Activated CD4-positive, alpha-beta T cell treated with anti-CD3 and anti-CD28 coated beads for 1 hour (primary cell): Measurements from ENCODE around the gene F2RL3.
"Not testable (repeated sequence)": the region's sequence is repeated elsewhere in the genome, so short reads cannot be mapped to it uniquely, and the experiment has no call there.

Experiments
- DNase-seq: peaks from one replicate; pipeline ENCODE4 v3.0.0-alpha.2; 2020

F2RL3 gene

DNA sequence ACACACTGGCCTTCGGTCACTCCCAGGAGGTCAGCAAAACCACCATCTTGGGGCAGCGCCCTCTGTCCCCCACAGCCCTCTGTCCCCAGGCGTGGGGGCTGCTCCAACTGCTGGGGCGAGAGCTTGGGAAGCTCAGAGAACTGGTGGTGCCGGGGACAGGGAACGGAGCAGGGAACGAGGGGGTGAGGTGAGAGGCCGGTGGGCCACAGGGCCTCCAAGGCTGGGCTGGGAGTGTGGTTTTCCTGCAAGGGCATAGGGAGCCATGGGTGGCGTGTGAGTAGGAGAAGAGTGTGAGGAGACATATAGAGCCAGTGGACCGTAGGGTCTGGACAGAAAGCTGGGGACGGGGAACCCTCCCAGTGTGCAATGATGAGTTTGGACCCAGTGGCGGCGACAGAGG, 34.1 kb downstream of the F2RL3 start:
- DNase-seq: no peak

DNA sequence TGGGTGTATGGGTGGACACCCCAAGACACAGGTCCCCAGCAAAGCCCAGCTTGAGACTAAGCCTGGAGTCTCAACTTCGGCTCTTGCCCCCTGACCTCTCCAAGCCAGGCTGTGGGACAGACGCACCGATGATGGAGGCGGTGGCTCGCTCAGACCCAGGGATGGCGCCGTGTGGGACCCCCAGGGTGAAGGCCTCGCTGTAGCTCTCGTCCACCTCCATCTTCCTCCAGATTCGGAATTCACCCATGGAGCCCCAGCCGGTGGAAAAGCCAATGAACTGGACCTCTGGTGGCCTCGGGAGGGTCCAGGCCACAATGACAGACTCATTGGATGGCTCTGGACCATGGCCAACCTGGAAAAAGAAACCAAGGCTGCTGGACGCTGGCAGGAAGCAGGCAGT, 39.1 kb downstream of the F2RL3 start:
- DNase-seq: no peak

DNA sequence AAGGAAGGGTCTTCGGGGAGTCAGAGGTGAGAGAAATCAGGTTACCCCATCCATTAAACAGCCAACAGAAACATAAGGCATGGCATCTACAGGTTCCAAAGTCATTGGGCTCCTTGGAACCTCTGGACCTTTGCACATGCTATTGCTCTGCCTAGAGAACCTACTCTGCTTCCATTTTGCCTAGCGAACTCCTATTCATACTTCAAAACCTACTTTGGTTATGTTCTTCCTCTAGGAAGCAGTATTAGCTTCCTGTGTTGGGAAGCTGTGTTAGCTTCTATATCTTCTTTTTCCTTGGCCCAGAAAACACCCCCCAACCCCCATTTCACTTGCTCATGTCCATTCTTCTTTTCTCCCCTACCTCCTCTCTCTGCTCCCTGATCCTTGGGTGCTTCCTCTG, 39.6 kb downstream of the F2RL3 start:
- no peak for DNase-seq

DNA sequence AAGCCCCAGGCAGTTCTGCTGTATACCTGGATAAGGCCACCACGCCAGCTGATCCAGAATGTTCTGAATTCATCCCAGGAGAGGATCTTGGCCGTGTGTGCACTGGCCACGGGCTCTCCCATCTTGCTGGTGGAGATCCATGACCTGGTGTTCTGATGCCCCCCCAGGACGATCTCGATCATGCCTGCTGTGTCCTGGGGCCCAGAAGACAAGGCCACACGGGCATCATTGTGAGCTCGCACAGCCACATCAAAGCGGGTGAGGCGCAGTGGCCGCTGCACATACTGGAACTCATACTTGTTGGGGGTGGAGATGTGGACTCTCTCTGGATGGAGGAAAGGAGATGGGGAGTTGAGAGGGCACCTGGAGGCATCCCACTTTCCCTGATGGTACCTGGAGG, 40.1 kb downstream of the F2RL3 start:
- DNase-seq: no peak

DNA sequence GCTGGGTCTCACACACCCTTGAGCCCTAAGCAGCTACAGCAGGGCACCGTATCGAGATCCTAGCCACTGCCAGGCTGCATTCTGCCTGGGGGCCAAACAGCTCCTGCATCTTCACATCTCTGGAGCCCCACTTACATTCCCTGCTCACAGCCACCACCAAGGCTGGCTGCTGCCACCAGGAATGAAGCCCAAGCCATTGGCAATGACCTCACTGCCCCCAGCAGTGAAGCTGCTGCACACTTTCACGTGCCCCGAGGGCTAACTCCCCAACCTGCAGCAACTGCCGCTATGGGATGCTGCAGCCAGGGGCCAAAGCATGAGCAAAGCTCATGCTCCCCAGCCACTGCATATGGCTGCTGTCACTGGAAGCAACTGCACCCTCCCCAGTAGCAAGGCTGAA, 42.0 kb downstream of the F2RL3 start:
- no peak for DNase-seq

DNA sequence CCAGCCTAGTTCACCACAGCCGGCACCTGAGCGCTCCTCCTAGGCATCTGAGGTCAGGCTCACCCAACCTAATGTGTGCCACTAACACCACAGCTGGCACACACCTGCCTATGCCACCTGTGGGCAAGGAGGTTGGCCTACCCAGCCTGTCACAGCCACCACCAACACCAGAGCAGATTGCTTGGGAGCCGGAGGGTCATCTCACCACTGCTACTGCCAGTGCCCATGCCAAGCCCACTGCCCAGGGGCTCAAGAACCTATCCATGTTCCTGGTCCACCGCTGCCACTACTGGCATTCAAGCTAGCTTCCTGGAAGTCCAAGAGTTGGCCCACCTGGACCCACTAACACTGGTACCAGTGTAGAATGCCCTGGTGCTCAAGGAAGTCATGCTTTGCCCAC, 42.5 kb downstream of the F2RL3 start:
- no peak for DNase-seq

DNA sequence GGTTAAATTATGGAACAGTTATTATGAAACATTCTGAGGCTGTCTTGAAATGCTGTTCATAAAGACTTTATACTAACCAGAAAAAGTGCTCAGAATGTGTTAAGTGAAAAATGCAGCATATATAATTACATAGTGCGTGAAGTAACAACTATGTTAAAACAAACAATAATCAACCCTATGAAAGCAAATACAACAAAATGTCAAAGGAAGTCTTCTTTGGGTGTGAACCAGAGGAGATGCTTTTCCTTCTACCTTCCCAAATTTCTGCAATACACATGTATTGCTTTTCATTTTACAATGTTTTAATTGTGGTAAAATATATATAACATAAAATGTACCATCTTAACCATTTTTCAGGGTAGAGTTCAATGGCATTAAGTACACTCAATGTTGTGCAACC, 45.7 kb downstream of the F2RL3 start:
- no peak for DNase-seq

DNA sequence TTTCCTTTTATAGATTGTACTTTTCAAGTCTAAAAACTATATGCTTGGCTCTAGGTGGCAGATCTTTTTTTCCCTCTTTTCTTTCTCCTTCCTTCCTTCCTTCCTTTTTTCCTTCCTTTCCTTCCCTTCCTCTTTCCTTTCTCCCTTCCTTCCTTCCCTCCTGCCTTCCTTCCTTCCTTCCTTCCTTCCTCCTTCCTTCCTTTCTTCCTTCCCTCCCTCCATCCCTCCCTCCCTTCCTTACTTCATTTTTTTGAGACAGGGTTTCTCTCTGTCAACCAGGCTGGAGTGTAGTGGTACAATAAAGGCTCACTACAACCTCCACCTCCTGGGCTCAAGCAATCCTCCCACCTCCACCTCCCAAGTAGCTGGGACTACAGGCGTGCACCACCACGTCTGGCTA, 48.1 kb downstream of the F2RL3 start:
- DNase-seq: no peak

DNA sequence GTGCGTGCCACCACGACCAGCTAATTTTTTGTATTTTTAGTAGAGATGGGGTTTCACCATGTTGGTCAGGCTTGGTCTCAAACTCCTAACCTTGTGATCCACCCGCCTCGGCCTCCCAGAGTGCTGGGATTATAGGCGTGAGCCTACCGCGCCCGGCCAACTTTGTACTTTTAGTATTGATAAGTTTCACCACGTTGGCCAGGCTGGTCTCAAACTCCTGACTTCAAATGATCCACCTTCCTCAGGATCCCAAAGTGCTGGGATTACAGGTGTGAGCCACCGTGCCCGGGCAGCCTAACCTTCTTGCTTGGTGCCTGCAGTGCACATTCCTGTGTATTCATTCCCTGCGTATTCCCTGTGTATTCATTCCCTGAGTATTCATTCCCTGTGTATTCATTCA, 49.0 kb downstream of the F2RL3 start:
- DNase-seq: not testable (repeated sequence)

DNA sequence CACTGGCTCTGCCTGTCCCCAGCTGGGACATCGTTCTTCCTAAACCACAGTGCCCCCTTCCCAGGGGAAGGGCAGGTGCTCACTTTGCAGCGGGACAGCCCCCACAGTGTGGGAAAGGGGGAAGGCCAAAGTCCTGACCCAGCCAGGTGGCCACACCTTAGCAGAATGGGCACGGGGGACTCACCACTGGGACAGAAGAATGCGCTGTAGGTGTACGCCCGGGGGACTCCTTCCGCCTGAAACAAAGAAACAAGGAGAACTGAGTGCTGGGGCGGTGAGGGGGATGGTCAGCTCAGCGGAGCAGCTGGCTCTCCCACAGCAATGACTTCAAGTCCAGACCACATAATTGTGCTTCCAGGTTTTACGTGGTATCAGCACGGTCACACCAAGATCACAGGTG, 49.4 kb downstream of the F2RL3 start:
- DNase-seq: no peak

DNA sequence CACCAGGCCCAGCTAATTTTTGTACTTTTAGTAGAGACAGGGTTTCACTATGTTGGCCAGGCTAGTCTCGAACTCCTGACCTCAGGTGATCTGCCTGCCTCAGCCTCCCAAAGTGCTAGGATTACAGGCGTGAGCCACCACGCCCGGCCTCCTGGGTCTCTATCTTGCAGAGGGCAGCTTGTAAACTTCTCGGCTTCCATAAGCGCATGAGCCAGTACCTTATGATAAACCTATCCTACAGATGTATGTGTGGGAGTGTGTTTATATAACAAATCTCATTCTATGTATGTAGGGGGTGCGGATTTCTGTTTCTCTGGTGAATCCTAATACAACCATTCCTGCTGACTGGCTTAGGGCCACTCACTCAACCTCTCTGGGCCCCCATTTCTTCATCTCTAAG, 51.3 kb downstream of the F2RL3 start:
- not testable (repeated sequence) for DNase-seq

DNA sequence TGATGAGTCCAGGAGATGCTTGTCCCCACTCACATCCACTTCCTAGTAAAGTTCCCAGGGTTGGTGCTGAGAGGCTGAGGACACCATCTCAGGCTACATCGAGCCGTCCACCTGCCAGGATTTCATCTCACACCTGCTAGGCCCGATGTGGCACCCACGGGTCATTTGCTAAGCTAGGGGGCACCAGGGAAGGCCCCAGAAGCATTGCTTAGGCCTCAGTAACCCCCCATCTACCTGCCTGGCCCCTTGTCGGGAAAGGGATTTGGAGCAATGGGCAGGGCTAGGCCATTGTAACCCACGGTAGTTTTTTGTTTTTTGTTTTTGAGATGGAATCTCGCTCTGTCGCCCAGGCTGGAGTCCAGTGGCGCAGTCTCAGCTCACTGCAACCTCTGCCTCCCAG, 51.8 kb downstream of the F2RL3 start:
- DNase-seq: no peak
